Omental fat pad (tissue), 4 donors: ENCODE data around the gene KAT6B. TPM values are rescaled to one million over a fixed set of nuclear protein-coding genes. Genes with fewer than 3 reads are reported as not detected.

Experiments
- ATAC-seq: fragments of 150-250 bp; one replicate; pipeline ENCODE4 v1.9.1; 2016; ENCODE audit warnings: mild to moderate bottlenecking, moderate library complexity; ENCODE audit not compliant: low FRiP score
- DNase-seq: peaks from one replicate; pipeline ENCODE4 v3.0.0-alpha.2; 2019; ENCODE audit warnings: low spot score
- total RNA-seq, 4 donors: library from RNA; depleted of rRNA; stranded (reverse); fragments of >200 nt; gene quantifications; one replicate each; pipeline ENCODE4 v1.1.0, GENCODE V29; 2016
- TF ChIP-seq, protein P1 (sequence below), 3 donors: fragments of 450-650 bp; IDR thresholded peaks; one replicate each; pipeline ENCODE4 v1.5.1; 2016 to 2017; ENCODE audit warnings: antibody characterized with exemption in 3 of 3, mild to moderate bottlenecking in 3 of 3, moderate library complexity in 2 of 3

The KAT6B gene
- total RNA-seq, 4 donors from 2014 or later, result 32.2 to 50.3 (median 37.6) TPM

DNA sequence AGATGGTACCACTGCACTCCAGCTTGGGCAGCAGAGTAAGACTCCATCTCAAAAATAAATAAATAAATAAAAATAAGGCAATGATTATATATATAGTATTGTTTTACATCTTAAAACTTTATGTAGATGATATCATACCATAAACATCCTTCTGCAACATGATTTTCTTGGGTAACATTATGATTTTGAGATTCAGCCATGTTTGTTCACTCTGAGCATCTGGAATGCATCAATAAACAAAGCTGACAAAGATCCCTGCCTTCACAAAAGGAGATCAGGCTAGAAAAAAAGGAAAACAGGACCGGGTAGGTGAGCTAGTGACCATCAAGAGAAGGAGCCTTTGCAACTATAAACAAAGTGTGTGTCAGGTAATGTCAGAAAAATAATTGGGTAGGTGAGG lies 31.9 kb upstream of the KAT6B start:
- ATAC-seq, result no peak
- TF ChIP-seq, protein P1, sequence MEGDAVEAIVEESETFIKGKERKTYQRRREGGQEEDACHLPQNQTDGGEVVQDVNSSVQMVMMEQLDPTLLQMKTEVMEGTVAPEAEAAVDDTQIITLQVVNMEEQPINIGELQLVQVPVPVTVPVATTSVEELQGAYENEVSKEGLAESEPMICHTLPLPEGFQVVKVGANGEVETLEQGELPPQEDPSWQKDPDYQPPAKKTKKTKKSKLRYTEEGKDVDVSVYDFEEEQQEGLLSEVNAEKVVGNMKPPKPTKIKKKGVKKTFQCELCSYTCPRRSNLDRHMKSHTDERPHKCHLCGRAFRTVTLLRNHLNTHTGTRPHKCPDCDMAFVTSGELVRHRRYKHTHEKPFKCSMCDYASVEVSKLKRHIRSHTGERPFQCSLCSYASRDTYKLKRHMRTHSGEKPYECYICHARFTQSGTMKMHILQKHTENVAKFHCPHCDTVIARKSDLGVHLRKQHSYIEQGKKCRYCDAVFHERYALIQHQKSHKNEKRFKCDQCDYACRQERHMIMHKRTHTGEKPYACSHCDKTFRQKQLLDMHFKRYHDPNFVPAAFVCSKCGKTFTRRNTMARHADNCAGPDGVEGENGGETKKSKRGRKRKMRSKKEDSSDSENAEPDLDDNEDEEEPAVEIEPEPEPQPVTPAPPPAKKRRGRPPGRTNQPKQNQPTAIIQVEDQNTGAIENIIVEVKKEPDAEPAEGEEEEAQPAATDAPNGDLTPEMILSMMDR (IDR thresholded peaks at IDR 0.05), result no peak

DNA sequence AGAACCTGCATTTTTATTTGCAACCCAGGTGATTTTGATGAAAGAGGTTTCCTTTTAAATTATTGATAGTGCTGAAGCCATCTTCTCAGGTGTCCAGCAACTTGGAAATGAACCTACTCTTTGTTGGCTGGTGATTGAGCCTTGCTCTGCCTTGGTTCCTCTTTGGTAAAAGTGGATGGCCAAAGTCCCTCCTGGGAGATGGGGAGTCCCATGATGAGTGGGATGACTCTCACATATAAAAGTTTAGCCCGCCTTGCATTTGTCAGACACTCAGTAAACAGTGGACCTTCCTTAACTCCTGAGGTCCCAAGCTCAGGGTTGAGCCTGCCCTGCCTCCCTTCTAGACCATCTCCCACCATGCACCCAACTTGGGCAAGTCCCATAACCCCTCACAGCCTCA lies 28.9 kb upstream of the KAT6B start:
- ATAC-seq (no peak), DNase-seq (no peak)
- TF ChIP-seq, protein P1 (IDR thresholded peaks at IDR 0.05), result no peak

More for the DNA sequence above, 31.9 kb upstream of the KAT6B start:
- DNase-seq, result no peak

DNA sequence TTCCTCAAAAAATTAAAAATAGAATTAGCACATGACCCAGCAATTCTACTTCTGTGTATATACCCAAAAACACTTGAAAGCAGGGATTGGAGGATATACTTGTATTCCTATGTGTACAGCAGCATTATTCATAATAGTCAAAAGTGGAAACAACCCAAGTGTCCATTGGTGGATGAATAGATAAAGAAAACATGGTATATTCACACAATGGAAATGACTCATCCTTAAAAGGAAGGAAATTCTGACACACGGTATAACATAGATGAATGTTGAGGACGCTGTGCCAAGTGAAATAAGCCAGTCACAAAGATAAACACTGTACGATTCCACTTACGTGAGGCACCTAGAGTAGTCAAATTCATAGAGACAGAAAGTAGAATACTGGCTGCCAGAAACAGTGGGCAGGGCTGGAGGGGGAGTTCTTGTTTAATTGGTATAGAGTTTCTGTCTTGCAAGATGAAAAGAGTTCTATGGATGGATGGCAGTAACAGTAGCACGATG lies 26.6 kb upstream of the KAT6B start:
- ATAC-seq, result no peak
- TF ChIP-seq, protein P1 (IDR thresholded peaks at IDR 0.05), result no peak
- no peak for DNase-seq

DNA sequence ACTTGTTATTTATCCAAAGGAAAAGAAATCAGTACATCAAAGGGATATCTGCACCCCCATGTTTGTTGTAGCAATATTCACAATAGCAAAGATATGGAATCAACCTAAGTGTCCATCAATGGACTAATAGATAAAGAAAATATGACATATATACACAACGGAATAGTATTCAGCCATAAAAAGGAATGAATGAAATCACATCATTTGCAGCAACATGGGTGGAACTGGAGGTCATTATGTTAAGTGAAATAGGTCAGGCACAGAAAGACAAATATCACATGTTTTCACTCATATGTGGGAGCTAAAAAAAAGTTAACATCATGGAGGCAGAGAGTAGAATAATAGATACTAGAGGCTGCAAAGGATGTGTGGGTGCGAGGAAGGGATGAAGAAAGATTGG lies 25.0 kb upstream of the KAT6B start:
- DNase-seq (no peak), ATAC-seq (no peak)
- TF ChIP-seq, protein P1 (IDR thresholded peaks at IDR 0.05), result no peak

DNA sequence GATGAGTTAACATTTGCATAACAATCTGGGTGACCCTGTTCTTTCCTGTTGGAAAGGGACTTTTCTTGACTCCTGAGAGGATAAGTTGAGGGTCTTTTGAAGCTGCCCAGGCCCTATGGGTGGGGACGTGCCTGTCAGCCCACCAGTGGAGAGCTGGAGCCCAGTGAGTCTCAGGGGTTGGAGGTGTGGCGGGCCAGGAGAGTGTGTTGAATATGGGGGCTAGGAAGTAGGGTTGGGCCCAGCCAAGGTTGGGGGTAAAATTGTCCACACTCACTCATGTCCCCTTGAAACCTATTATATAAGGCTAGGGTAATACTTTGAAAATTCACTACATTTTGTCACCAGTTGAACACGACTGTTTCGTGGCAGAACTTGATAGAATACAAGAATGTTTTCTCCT lies 17.9 kb upstream of the KAT6B start:
- TF ChIP-seq, protein P1 (IDR thresholded peaks at IDR 0.05), result no peak
- no peak for DNase-seq
- no peak for ATAC-seq

DNA sequence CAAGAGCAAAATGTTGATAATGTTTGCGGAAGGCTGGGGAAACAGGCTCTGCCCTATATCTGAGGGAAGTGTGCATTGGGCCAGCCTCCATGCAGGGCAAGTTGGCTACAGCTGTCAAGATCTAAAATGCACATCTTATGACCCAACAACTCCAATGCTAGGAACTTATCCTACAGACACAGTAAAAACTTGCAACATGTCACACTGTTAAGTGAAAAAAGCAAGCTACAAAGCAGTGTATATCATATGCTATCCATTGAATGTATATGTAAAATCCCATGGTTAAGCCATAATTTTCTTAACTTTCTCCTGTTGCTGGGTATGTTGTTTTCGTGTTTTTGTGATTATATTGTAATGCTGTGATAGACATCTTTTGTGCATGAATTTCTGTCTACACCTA lies 16.3 kb upstream of the KAT6B start:
- TF ChIP-seq, protein P1 (IDR thresholded peaks at IDR 0.05), result no peak
- DNase-seq (no peak), ATAC-seq (no peak)

DNA sequence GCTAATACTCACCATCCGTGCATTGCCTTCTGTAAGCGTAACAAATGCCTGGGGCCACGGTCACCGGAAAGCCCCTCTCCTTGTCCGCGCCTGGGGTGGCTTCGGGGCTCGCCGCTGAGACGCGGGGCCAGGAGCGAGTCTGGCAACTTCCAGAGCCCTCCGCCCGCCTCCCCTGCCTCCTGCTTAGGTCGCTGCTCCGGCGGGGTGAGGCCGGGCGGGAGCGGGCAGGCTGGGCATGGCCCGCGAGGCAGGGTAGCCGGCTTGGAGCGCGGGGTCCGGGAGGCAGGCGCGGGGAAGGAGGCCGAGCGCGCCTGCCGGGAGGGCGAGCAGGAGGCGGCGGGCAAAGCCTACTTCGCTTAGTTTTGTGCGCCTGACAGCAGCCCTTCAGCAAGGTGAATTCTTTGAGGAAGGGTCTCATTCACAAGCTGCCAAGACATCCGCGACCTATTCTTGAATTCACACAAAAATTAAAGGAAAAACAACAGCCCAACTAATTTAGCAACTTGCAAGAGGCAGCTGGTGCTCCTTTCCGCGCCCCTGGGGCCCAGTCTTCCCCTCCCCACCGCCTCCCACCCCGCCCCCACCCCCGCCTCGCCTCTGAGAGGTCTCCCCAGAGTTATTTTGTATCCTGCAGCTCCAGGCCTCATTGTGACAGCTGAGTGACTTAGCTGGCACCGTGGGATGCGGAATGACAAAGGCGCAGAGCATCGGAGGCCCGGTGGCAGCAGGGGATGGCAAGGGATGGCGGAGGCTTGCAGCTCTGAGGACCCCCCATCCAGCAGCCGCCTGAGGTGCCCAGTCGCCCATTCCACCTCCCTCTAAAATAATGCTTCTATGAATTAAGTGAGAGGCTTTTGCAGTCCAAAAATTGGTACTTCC lies 12.8 kb upstream of the KAT6B start:
- DNase-seq (no peak), ATAC-seq (no peak)
- TF ChIP-seq, protein P1 (IDR thresholded peaks at IDR 0.05), result no peak
